Endodermal cell (in vitro differentiated cells): ENCODE measurements around the gene LAPTM5. TPM values are rescaled to one million over a fixed set of nuclear protein-coding genes. Genes with fewer than 3 reads are reported as not detected.
A peak's percentile ranks its signal among the peaks of the same experiment; 100 is the strongest.

Source experiments
- DNase-seq: peaks from one replicate; pipeline ENCODE4 v3.0.0-alpha.2; 2017
- H3K27ac ChIP-seq: 2 replicates; pipeline ENCODE4 v1.5.1; 2013; ENCODE audit warnings: mild to moderate bottlenecking, low read depth, low read length, moderate library complexity
- H3K27me3 ChIP-seq: 2 replicates; pipeline ENCODE4 v1.6.1; 2013; ENCODE audit warnings: mild to moderate bottlenecking, low read length, moderate library complexity; ENCODE audit not compliant: insufficient read depth, control insufficient read depth, poor library complexity, severe bottlenecking
- H3K36me3 ChIP-seq: 2 replicates; pipeline ENCODE4 v1.7.0; 2013; ENCODE audit warnings: mild to moderate bottlenecking, low read length, moderate library complexity; ENCODE audit not compliant: control insufficient read depth, insufficient read depth
- H3K4me1 ChIP-seq: one replicate; pipeline ENCODE4 v1.7.0; 2013; ENCODE audit warnings: low read length; ENCODE audit not compliant: control insufficient read depth, insufficient read depth
- H3K4me3 ChIP-seq: 2 replicates; pipeline ENCODE4 v1.5.1; 2013; ENCODE audit warnings: mild to moderate bottlenecking, low read length, moderate library complexity
- H3K9ac ChIP-seq: 2 replicates; pipeline ENCODE4 v1.6.1; 2013; ENCODE audit warnings: mild to moderate bottlenecking, low read length, moderate library complexity; ENCODE audit not compliant: poor library complexity, severe bottlenecking; ENCODE audit errors: extremely low read depth
- H3K9me3 ChIP-seq: 2 replicates; pipeline ENCODE4 v1.6.1; 2013; ENCODE audit warnings: mild to moderate bottlenecking, low read length, moderate library complexity; ENCODE audit not compliant: control insufficient read depth
- H3K27ac Mint-ChIP-seq: 2 replicates; pipeline ENCODE4 v1.8.0; 2020; ENCODE audit warnings: mixed read lengths
- H3K27me3 Mint-ChIP-seq: 2 replicates; pipeline ENCODE4 v1.8.0; 2021; ENCODE audit warnings: mild to moderate bottlenecking, mixed read lengths; ENCODE audit not compliant: insufficient read depth
- H3K36me3 Mint-ChIP-seq: 2 replicates; pipeline ENCODE4 v1.8.0; 2020; ENCODE audit warnings: low read depth, mixed read lengths
- H3K4me1 Mint-ChIP-seq: 2 replicates; pipeline ENCODE4 v1.8.0; 2020; ENCODE audit warnings: mixed read lengths
- H3K4me3 Mint-ChIP-seq: 2 replicates; pipeline ENCODE4 v1.8.0; 2020; ENCODE audit warnings: mild to moderate bottlenecking, moderate library complexity, mixed read lengths
- H3K9me3 Mint-ChIP-seq: 2 replicates; pipeline ENCODE4 v1.8.0; 2020; ENCODE audit warnings: mild to moderate bottlenecking, mixed read lengths
- CTCF ChIP-seq: fragments of 200-600 bp; sonication (generic); conservative IDR thresholded peaks from 2 replicates; pipeline ENCODE4 v1.5.0; 2021; ENCODE audit warnings: antibody characterized with exemption, mild to moderate bottlenecking
- WGBS, 2 experiments: methylation state at CpG; one replicate each; pipeline versions ENCODE4 v1.1.5 to v1.1.7; 2013; ENCODE audit warnings: missing lambda C conversion rate in 2 of 2, mixed read lengths in 1 of 2; ENCODE audit not compliant: insufficient coverage in 1 of 2, insufficient read length in 1 of 2; 5-methylcytosine and 5-hydroxymethylcytosine counted together
- total RNA-seq, 2 donors: library from RNA; stranded (reverse); fragmentation: NEBNext Ultra II Directional in 1 of 2; extraction: Animal tissue kit (Norgen Biotek cat#: 25700) in 1 of 2; gene quantifications; 2 replicates in 1 of 2; 3 replicates in 1 of 2; pipeline ENCODE4 v1.2.1, GENCODE V29; 2021

The LAPTM5 gene
- total RNA-seq, 2 donors from 2014 or later = not detected

DNA sequence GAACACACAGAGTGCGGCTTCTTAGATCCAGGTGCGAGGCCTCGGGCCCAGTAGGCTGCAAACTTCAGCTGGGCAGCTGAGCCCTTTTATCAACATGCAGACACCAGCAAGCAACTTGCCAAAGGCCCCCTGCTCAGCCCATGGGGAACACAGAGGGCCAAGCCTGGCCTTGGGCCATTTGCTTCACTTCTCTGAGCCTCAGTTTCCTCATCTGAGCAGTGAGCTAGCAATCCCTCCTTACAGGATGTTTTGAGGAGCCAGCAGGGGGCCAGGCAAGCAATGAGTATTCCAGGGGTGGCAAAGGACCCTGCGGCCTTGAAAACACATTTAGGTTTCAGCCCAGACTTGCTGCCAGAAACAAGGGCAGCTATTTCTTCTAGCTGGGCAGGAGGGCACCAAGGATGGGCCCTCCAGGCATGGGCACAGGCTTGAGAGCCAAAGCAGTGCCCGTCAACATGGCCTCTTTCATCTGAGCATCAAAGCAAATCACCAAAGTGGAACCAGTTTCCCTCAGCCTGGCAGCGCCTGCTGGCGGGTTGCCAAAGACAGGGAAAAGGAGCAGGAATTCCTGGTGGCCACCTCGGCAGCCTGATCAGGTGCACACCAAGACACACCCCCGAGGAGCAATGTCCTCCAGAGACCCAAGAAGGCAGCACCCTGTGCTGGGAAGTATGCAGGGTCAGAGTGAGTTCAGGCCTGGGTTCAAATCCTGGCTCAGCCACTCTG, 35.6 kb downstream of the LAPTM5 start:
- WGBS, 2 experiments = 90 to 93% methylated on average over 8 to 9 of the region's 9 CpGs
- no peak overlapping the region for H3K4me3 ChIP-seq
- Mint-ChIP-seq H3K4me1 (no peaks in the 10 kb centered on the region), H3K27ac (no peak overlapping the region), H3K36me3 (no peaks in the 10 kb centered on the region), H3K4me3 (no peak overlapping the region), H3K27me3 (no peaks in the 10 kb centered on the region), H3K9me3 (peaks cover 4% of the 10 kb centered on the region)
- peak; percentile 33 for TF ChIP-seq CTCF
- H3K36me3 ChIP-seq = no peaks in the 10 kb centered on the region
- no peak for DNase-seq
- H3K9me3 ChIP-seq = no peaks in the 10 kb centered on the region
- no peak overlapping the region for H3K27ac ChIP-seq
- H3K4me1 ChIP-seq = no peaks in the 10 kb centered on the region
- H3K27me3 ChIP-seq = no peaks in the 10 kb centered on the region
- H3K9ac ChIP-seq = no peak overlapping the region

GRCh38 chr1:30721341-30721793, 36.2 kb downstream of the LAPTM5 start:
- Histone ChIP-seq H3K4me1 (no peaks in the 10 kb centered on the region), H3K27ac (no peak overlapping the region), H3K9me3 (no peaks in the 10 kb centered on the region), H3K27me3 (no peaks in the 10 kb centered on the region), H3K36me3 (no peaks in the 10 kb centered on the region), H3K4me3 (no peak overlapping the region), H3K9ac (no peak overlapping the region)
- Mint-ChIP-seq H3K9me3 (peaks cover 7% of the 10 kb centered on the region), H3K36me3 (no peaks in the 10 kb centered on the region), H3K27me3 (peaks cover 4% of the 10 kb centered on the region), H3K4me3 (no peak overlapping the region), H3K4me1 (no peaks in the 10 kb centered on the region), H3K27ac (no peak overlapping the region)
- 95% methylated on average over 19 to 27 of the region's 27 CpGs for WGBS, 2 experiments
- TF ChIP-seq CTCF = no peak
- DNase-seq = no peak

GRCh38 chr1:30720271-30721223, 37.0 kb downstream of the LAPTM5 start:
- Mint-ChIP-seq H3K36me3 (no peaks in the 10 kb centered on the region), H3K4me3 (no peak overlapping the region), H3K27me3 (peaks cover 4% of the 10 kb centered on the region), H3K9me3 (peaks cover 15% of the 10 kb centered on the region), H3K4me1 (no peaks in the 10 kb centered on the region), H3K27ac (no peak overlapping the region)
- H3K9me3 ChIP-seq = peaks cover 7% of the 10 kb centered on the region
- H3K9ac ChIP-seq = no peak overlapping the region
- H3K27ac ChIP-seq = no peak overlapping the region
- WGBS, 2 experiments = 93 to 97% methylated on average over 8 to 16 of the region's 16 CpGs
- no peak for DNase-seq
- H3K36me3 ChIP-seq = no peaks in the 10 kb centered on the region
- TF ChIP-seq CTCF = no peak
- H3K4me3 ChIP-seq = no peak overlapping the region
- H3K27me3 ChIP-seq = no peaks in the 10 kb centered on the region
- no peaks in the 10 kb centered on the region for H3K4me1 ChIP-seq
